GM18519 (cell line): ENCODE results near the gene CSPG4.
"Not testable (repeated sequence)": the region's sequence is repeated elsewhere in the genome, so short reads cannot be mapped to it uniquely, and the experiment has no call there.

Experiments used
- ATAC-seq: cut with Tn5 transposase; IDR thresholded peaks from one replicate; pipeline ENCODE4 v1.9.1; 2021; ENCODE audit warnings: mild to moderate bottlenecking, moderate library complexity; ENCODE audit not compliant: unreplicated experiment, low FRiP score

Gene CSPG4

GRCh38 chr15:75694241-75695182 is 18.1 kb downstream of the CSPG4 start:
- ATAC-seq: no peak

DNA sequence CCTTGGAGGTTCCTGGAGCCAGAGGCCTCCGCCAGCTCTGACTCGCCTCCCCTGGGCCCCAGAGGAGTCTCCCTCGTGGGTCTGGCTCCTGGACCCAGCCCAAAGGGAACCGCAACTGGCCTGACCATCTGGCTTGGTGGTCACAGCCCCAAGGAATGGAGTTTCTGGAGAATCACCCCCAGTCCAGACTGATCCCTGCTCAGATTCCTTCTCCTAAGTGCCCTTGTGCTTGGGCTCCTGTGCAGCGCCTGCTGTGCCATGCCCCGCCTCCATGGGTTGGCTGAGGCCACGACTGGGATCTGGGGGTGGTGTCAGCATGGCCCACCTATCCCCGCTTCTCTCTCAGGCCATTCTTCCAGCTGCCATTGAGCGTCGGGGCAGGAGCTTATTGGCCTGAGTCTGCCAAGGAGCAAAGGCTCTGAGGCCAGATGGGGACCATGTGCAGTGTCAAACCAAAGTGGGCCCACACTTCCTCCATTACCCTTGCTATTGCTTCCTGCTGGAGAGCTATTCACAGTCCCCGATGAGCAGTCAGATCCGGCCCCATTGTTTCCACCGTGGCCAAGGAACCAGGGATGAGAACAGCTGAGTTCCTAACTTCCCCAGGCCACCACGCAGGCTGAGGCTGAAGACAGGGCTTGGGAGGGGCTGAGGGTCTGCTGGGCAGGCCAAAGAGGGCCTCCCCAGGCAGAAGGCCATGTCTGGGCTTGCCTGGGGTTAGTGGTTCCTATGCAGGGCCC is 19.0 kb downstream of the CSPG4 start:
- no peak for ATAC-seq

GRCh38 chr15:75693028-75693427 is 19.6 kb downstream of the CSPG4 start:
- not testable (repeated sequence) for ATAC-seq

- not testable (repeated sequence) for ATAC-seq
Measured at GRCh38 chr15:75692311-75692710, 20.3 kb downstream of the CSPG4 start.

DNA sequence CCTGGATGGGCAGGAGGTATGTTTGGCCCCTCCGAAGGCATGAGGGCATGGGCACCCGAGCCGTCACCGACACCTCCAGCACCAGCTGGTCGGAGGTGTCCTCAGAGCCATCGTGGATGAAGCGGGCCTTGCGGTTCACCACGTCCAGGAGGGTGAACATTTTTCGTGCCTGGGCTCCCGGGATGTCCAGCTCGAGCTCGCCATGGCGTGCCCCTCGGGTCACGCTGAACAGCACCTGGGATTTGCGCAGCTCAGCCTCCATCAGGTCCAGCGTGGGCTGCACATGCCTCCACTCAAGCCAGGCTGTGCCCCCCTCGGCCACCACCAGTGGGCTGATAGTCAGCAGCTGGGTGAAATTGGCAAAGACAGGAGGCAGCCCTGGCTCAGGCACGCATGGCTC is 23.2 kb downstream of the CSPG4 start:
- ATAC-seq: not testable (repeated sequence)

DNA sequence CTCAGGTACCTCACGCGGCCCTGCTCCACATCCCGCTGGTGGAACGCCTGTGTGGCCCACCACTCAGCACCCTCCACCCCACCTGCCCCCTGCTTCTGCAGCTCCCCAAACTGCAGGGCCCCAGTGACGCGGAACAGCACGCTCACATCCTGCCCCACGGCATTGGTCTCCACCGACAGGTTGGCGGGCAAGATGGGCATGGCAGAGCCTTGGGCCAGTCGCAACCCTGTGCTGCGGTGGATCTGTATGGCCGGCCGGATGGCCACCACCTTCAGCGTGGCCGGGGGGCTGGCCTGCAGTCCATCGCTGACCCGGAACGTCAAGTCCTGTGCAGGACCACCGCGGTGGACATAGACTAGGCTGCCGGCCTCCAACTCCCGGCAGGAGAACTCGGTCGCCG is 23.8 kb downstream of the CSPG4 start:
- no peak for ATAC-seq

DNA sequence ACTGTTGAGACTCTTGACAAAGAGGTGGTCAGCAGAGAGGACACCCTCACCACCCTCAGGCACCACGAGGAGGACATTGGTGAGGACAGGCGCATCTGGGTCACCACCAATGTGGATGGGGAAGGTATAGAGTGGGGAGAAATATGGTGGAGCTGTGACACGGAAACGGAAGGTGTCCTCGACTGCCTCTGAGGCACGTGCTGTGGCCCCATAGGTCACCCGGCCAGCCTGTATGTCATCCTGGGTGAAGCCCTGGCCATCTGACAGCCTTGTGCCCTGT is 24.4 kb downstream of the CSPG4 start:
- ATAC-seq: no peak

GRCh38 chr15:75687486-75688277 is 25.0 kb downstream of the CSPG4 start:
- no peak for ATAC-seq

- ATAC-seq: not testable (repeated sequence)
Measured at GRCh38 chr15:75686212-75686642, 26.4 kb downstream of the CSPG4 start.

DNA sequence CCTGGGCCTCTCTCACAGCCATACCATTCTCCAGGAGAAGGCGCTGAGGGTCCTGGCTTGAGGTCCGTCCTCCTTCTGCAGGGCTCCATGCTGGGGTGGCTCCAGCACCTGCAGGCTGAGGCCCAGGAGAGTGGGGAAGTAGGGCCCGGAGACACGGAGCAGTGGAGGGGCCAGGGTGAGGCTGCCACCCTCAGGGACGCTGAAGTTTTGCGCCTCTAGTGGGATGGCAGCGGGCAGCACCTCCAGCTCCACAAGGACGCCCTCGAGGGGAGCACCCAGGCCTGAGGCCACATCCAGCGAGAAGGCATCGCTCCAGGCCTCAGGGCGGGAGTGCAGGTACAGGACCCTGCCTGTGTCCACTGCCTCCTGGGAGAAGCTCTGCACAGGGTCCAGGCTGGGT is 27.5 kb downstream of the CSPG4 start:
- ATAC-seq: no peak

GRCh38 chr15:75684648-75685047 is 28.0 kb downstream of the CSPG4 start:
- ATAC-seq: no peak

- ATAC-seq: not testable (repeated sequence)
Measured at GRCh38 chr15:75683646-75684312, 28.9 kb downstream of the CSPG4 start.

GRCh38 chr15:75682181-75683135 is 30.2 kb downstream of the CSPG4 start:
- no peak for ATAC-seq

DNA sequence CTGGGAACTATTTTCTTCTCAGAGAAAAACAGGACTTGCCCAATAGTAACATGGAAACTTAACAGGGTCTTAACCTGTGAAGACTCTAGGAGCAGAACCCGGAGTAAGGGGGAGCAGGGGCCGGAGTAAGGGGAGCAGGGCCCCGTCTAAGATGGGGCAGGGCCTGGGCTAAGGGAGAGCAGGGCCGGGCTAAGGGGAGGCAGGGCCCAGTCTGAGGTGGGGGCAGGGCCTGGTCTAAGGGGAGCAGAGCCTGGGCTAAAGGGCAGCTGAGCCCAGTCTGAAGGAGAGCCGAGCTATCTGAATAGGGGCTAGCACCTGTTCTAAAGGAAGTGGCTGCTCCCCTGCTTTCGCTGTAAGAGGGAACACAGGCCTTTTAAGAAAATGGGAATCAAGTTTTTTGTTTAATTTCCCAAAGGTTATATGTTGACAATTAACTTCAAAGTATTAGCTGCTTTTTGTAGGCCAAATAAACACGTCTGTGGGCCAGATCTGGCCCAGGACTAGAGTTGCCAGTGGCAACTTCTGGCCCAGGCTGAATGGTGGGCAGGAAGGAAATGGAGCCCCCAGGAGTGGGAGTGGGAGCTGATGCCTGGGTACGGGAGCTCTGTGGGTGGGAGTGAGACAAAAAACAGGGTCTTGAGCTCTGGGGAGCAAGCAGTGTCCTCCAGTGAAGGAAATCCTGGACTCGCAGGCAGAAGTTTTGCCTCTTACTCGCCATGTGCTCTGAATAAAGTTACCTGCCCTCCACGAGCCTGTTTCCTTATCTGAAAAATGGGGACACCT is 32.5 kb downstream of the CSPG4 start:
- ATAC-seq: no peak

DNA sequence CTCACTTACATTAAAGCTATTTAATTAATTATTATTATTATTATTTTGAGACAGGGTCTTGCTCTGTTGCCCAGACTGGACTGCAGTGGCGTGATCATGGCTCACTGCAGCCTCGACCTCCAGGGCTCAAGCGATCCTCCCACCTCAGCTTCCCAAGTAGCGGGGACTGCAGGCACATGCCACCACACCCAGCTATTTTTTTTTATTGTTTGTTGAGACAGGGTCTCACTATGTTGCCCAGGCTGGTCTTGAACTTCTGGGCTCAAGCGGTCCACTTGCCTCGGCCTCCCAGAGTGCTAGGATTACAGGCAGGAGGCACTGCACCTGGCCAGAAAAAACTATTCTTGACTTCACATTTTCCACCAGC is 34.3 kb downstream of the CSPG4 start:
- not testable (repeated sequence) for ATAC-seq

GRCh38 chr15:75677465-75678323 is 35.0 kb downstream of the CSPG4 start:
- ATAC-seq: no peak

GRCh38 chr15:75676688-75677464 is 35.8 kb downstream of the CSPG4 start:
- no peak for ATAC-seq
